HCT116 (cell line): ENCODE results near the gene HRH2. TPM values are rescaled to one million over a fixed set of nuclear protein-coding genes. Genes with fewer than 3 reads are reported as not detected.

Experiments
- ATAC-seq: fragments of 200-7000 bp; cut with Tn5 transposase; 2 replicates; pipeline ENCODE4 v1.9.1; 2020; ENCODE audit warnings: mild to moderate bottlenecking, moderate library complexity
- BruUV-seq: library from RNA; stranded (reverse); fragments of 400-500 nt; replicated peaks from 2 replicates; lab custom pipeline; 2021; lab: Mats Ljungman, UMichigan
- CTCF ChIA-PET: fragments of 300-600 bp; sonication (Branson Sonifier 250); formaldehyde crosslinking; loops from one replicate; lab custom pipeline; 2021; ENCODE audit warnings: antibody characterized with exemption; lab: Charles Lee
- POLR2A ChIA-PET: fragments of 300-600, 350-600 bp; sonication (Branson Sonifier 250); formaldehyde crosslinking; loops from one replicate; lab custom pipeline; 2021; ENCODE audit warnings: antibody characterized with exemption; lab: Charles Lee
- RAD21 ChIA-PET, 2 experiments: fragments of 300-600 bp; sonication (Branson Sonifier 250); formaldehyde crosslinking; loops; one replicate each; lab custom pipeline; 2023; ENCODE audit warnings: low total read pairs in 2 of 2; ENCODE audit not compliant: uncharacterized antibody in 2 of 2, unreplicated experiment in 2 of 2, low non-redundant PET in 1 of 2; lab: Charles Lee
- DNase-seq: peaks from one replicate; pipeline ENCODE4 v3.0.0-alpha.2; 2010; ENCODE audit warnings: low read depth, low spot score
- H2AFZ ChIP-seq: fragments of 200-600 bp; shearing (Covaris generic), sonication (generic); 2 replicates; pipeline ENCODE4 v1.6.1; 2017; ENCODE audit warnings: low read depth, mixed run types, mixed read lengths, antibody characterized with exemption, low read length; ENCODE audit not compliant: poor library complexity, severe bottlenecking
- H3K27ac ChIP-seq: 2 replicates; pipeline ENCODE4 v1.5.1; 2012; ENCODE audit warnings: low read depth, low read length
- H3K27me3 ChIP-seq: fragments of 200-600 bp; sonication (generic); 2 replicates; pipeline ENCODE4 v1.6.1; 2016; ENCODE audit warnings: mixed run types, low read length, mixed read lengths; ENCODE audit not compliant: insufficient read depth
- H3K36me3 ChIP-seq, 2 experiments: fragments of 200-500 bp in 1 of 2; fragments of 200-600 bp in 1 of 2; sonication (Bioruptor generic) in 1 of 2; sonication (generic) in 1 of 2; 2 replicates each; pipeline versions ENCODE4 v1.5.1 to v1.6.1; 2014 to 2016; ENCODE audit warnings: low read length in 2 of 2, inconsistent platforms in 1 of 2, mixed read lengths in 1 of 2, mixed run types in 1 of 2; ENCODE audit not compliant: insufficient read depth in 2 of 2, control insufficient read depth in 1 of 2
- H3K4me1 ChIP-seq, 2 experiments: fragments of 200-600 bp in 1 of 2; sonication (generic) in 1 of 2; 2 replicates each; pipeline versions ENCODE4 v1.5.1 to v1.6.1; 2012 to 2017; ENCODE audit warnings: low read length in 2 of 2, inconsistent platforms in 1 of 2, mild to moderate bottlenecking in 1 of 2, mixed read lengths in 1 of 2, mixed run types in 1 of 2, moderate library complexity in 1 of 2; ENCODE audit not compliant: insufficient read depth in 2 of 2, control insufficient read depth in 1 of 2
- H3K4me2 ChIP-seq: fragments of 200-600 bp; sonication (generic); 2 replicates; pipeline ENCODE4 v1.6.1; 2017; ENCODE audit warnings: mixed run types, low read length, mixed read lengths
- H3K4me3 ChIP-seq, 2 experiments: fragments of 200-600 bp in 1 of 2; sonication (generic) in 1 of 2; replicated peaks in 1 of 2; 2 replicates each; pipeline ENCODE4 v1.5.1; 2011 to 2016; ENCODE audit warnings: low read length in 2 of 2, control low read depth in 1 of 2, low read depth in 1 of 2, mild to moderate bottlenecking in 1 of 2, mixed read lengths in 1 of 2, mixed run types in 1 of 2
- H3K79me2 ChIP-seq: fragments of 200-600 bp; sonication (generic); 2 replicates; pipeline ENCODE4 v1.6.1; 2017; ENCODE audit warnings: mild to moderate bottlenecking, mixed run types, low read length, moderate library complexity, mixed read lengths; ENCODE audit not compliant: insufficient read depth
- H3K9ac ChIP-seq: fragments of 200-600 bp; sonication (generic); 2 replicates; pipeline ENCODE4 v1.6.1; 2016; ENCODE audit warnings: low read length, mixed read lengths
- H3K9me2 ChIP-seq: fragments of 200-600 bp; sonication (generic), shearing (Covaris generic); 2 replicates; pipeline ENCODE4 v1.6.1; 2017; ENCODE audit warnings: mixed run types, mild to moderate bottlenecking, moderate library complexity; ENCODE audit not compliant: insufficient read depth
- H3K9me3 ChIP-seq, 2 experiments: fragments of 200-500 bp in 1 of 2; fragments of 200-600 bp in 1 of 2; sonication (Bioruptor generic) in 1 of 2; sonication (generic) in 1 of 2; 2 replicates each; pipeline ENCODE4 v1.6.1; 2014 to 2017; ENCODE audit warnings: low read length in 2 of 2, mixed read lengths in 2 of 2, inconsistent platforms in 1 of 2, low read depth in 1 of 2, mild to moderate bottlenecking in 1 of 2, mixed run types in 1 of 2, moderate library complexity in 1 of 2; ENCODE audit not compliant: control insufficient read depth in 1 of 2, insufficient read depth in 1 of 2
- H4K20me1 ChIP-seq: fragments of 200-600 bp; sonication (generic), shearing (Covaris generic); 2 replicates; pipeline ENCODE4 v1.6.1; 2017; ENCODE audit warnings: mixed run types, mild to moderate bottlenecking, moderate library complexity; ENCODE audit not compliant: insufficient read depth
- ATF3 ChIP-seq: IDR thresholded peaks from 2 replicates; pipeline ENCODE4 v1.6.1; 2012
- CBX3 ChIP-seq: IDR thresholded peaks from 2 replicates; pipeline ENCODE4 v1.6.1; 2012; ENCODE audit warnings: low read depth
- CEBPB ChIP-seq: IDR thresholded peaks from 2 replicates; pipeline ENCODE4 v1.6.1; 2012; ENCODE audit warnings: low read depth
- EGR1 ChIP-seq: IDR thresholded peaks from 2 replicates; pipeline ENCODE4 v1.6.1; 2012; ENCODE audit warnings: low read depth
- ELF1 ChIP-seq: IDR thresholded peaks from 2 replicates; pipeline ENCODE4 v1.6.1; 2012; ENCODE audit warnings: low read depth, borderline replicate concordance
- EZH2 ChIP-seq: fragments of 200-600 bp; sonication (generic); IDR thresholded peaks from 2 replicates; pipeline ENCODE4 v1.6.1; 2017; ENCODE audit warnings: antibody characterized with exemption, mixed run types
- EZH2phosphoT487 ChIP-seq: fragments of 200-600 bp; IDR thresholded peaks from 2 replicates; pipeline ENCODE4 v1.6.1; 2018; ENCODE audit warnings: antibody characterized with exemption, borderline replicate concordance
- FOSL1 ChIP-seq: IDR thresholded peaks from 2 replicates; pipeline ENCODE4 v1.6.1; 2012; ENCODE audit warnings: low read depth
- MAX ChIP-seq: IDR thresholded peaks from 2 replicates; pipeline ENCODE4 v1.6.1; 2012
- POLR2A ChIP-seq: IDR thresholded peaks from 2 replicates; pipeline ENCODE4 v1.7.0; 2011; ENCODE audit warnings: borderline replicate concordance; ENCODE audit not compliant: insufficient read depth, insufficient read length; ENCODE audit errors: extremely low read depth
- POLR2AphosphoS5 ChIP-seq: IDR thresholded peaks from 2 replicates; pipeline ENCODE4 v1.6.1; 2011; ENCODE audit warnings: mild to moderate bottlenecking, low read depth, low read length, moderate library complexity
- RAD21 ChIP-seq: IDR thresholded peaks from 2 replicates; pipeline ENCODE4 v1.6.1; 2012; ENCODE audit warnings: low read depth, mild to moderate bottlenecking
- REST ChIP-seq: IDR thresholded peaks from 2 replicates; pipeline ENCODE4 v1.6.1; 2012; ENCODE audit warnings: low read depth
- SIN3A ChIP-seq: IDR thresholded peaks from 2 replicates; pipeline ENCODE4 v1.6.1; 2012; ENCODE audit warnings: low read depth
- SP1 ChIP-seq: IDR thresholded peaks from 2 replicates; pipeline ENCODE4 v1.6.1; 2012; ENCODE audit warnings: low read depth
- SRF ChIP-seq: IDR thresholded peaks from 2 replicates; pipeline ENCODE4 v1.6.1; 2012; ENCODE audit warnings: low read depth
- YY1 ChIP-seq: IDR thresholded peaks from 2 replicates; pipeline ENCODE4 v1.6.1; 2011; ENCODE audit warnings: low read length, low read depth, moderate library complexity, mild to moderate bottlenecking; ENCODE audit not compliant: insufficient replicate concordance; ENCODE audit errors: extremely low read depth
- ZFX ChIP-seq: fragments of 450-650 bp; IDR thresholded peaks from 2 replicates; pipeline ENCODE4 v1.6.1; 2017
- intact Hi-C: fragments of 100-400 bp; cut with micrococcal nuclease; formaldehyde crosslinking; loops from 2 replicates; pipeline ENCODE4 v1.10.0; 2022
- total RNA-seq: library from RNA; stranded (reverse); gene quantifications from one replicate; pipeline ENCODE4 v1.2.1, GENCODE V29; 2021; ENCODE audit not compliant: unreplicated experiment

Gene HRH2
- total RNA-seq, 1 experiment from 2014 or later: 0.12 TPM

GRCh38 chr5:175652741-175653663 lies 4.9 kb upstream of the HRH2 start:
- H3K27me3 ChIP-seq: no peaks in the 10 kb centered on the region
- POLR2A ChIA-PET: no interaction called here
- H2AFZ ChIP-seq: no peak overlapping the region
- DNase-seq (no peak), ATAC-seq (no peak)
- no peaks in the 10 kb centered on the region for H3K9me2 ChIP-seq
- H3K36me3 ChIP-seq: no peaks in the 10 kb centered on the region
- CTCF ChIA-PET: no interaction called here
- RAD21 ChIA-PET: no interaction called here
- TF ChIP-seq SRF: no peak
- no peaks in the 10 kb centered on the region for H4K20me1 ChIP-seq
- no peak overlapping the region for H3K4me2 ChIP-seq
- H3K4me3 ChIP-seq: no peak overlapping the region
- no peak overlapping the region for H3K27ac ChIP-seq
- no peaks in the 10 kb centered on the region; a peak in 1 of 4 replicates for H3K9me3 ChIP-seq
- H3K4me1 ChIP-seq: no peaks in the 10 kb centered on the region
- no peak overlapping the region for H3K9ac ChIP-seq
- intact Hi-C loops: no loop called here
- H3K79me2 ChIP-seq: no peaks in the 10 kb centered on the region
- BruUV-seq: no TSS peak

- ChIA-PET POLR2A (no interaction called here), RAD21 (no interaction called here), CTCF (no interaction called here)
- H3K4me1 ChIP-seq: no peaks in the 10 kb centered on the region
- H3K27ac ChIP-seq: no peak overlapping the region
- no peak for DNase-seq
- H3K79me2 ChIP-seq: no peaks in the 10 kb centered on the region
- H2AFZ ChIP-seq: no peak overlapping the region
- no peaks in the 10 kb centered on the region for H4K20me1 ChIP-seq
- H3K4me2 ChIP-seq: no peak overlapping the region
- BruUV-seq: no TSS peak
- intact Hi-C loops: no loop called here
- no peaks in the 10 kb centered on the region for H3K27me3 ChIP-seq
- no peaks in the 10 kb centered on the region for H3K36me3 ChIP-seq
- no peaks in the 10 kb centered on the region for H3K9me2 ChIP-seq
- H3K9me3 ChIP-seq: no peaks in the 10 kb centered on the region; a peak in 1 of 4 replicates
- no peak for ATAC-seq
- TF ChIP-seq SP1: no peak
- TF ChIP-seq ATF3: no peak
- no peak for TF ChIP-seq CBX3
- no peak for TF ChIP-seq SRF
- TF ChIP-seq CEBPB: no peak
- no peak for TF ChIP-seq ZFX
- no peak for TF ChIP-seq POLR2AphosphoS5
- no peak for TF ChIP-seq REST
- no peak for TF ChIP-seq RAD21
- TF ChIP-seq POLR2A: no peak
- no peak for TF ChIP-seq MAX
- TF ChIP-seq FOSL1: no peak
- no peak for TF ChIP-seq ELF1
- TF ChIP-seq EGR1: no peak
- TF ChIP-seq EZH2phosphoT487: no peak
- no peak for TF ChIP-seq EZH2
- TF ChIP-seq YY1: no peak
- TF ChIP-seq SIN3A: no peak
- H3K9ac ChIP-seq: no peak overlapping the region
- no peak overlapping the region for H3K4me3 ChIP-seq
Observed at GRCh38 chr5:175653763-175654162, 4.1 kb upstream of the HRH2 start.
